DND-41 (cell line): ENCODE data around the gene OR11G2.

Experiments used
- EZH2 ChIP-seq: IDR thresholded peaks from 3 replicates; pipeline ENCODE4 v1.6.1; 2012; ENCODE audit warnings: borderline replicate concordance, low read depth, mild to moderate bottlenecking, moderate library complexity, low read length, inconsistent platforms; ENCODE audit not compliant: severe bottlenecking
- TF ChIP-seq, protein P1 (sequence below): IDR thresholded peaks from 2 replicates; pipeline ENCODE4 v1.5.1; 2012; ENCODE audit warnings: borderline replicate concordance, low read length, moderate library complexity, mild to moderate bottlenecking; ENCODE audit not compliant: poor library complexity, severe bottlenecking; ENCODE audit errors: extremely low read depth

DNA sequence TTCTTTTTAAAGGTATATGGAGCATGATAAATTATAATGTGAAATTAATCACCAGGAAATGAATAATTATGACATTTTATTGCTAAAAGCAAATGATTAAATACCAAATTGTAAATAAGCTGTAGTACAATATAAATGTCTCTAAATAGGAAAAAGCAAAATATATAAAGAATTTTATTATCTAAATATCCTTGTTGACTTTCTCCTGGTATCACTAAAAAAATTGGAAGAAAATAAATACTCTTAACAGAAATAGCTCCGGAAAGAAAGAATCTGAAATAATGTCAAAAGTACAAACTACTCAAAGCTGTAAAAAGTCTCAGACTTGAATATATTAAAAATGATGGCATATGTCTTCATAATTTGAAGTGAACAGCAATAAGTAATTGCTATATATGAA lies 38.0 kb downstream of the OR11G2 start, which contains the start of gene OR11H7:
- TF ChIP-seq, protein P1, sequence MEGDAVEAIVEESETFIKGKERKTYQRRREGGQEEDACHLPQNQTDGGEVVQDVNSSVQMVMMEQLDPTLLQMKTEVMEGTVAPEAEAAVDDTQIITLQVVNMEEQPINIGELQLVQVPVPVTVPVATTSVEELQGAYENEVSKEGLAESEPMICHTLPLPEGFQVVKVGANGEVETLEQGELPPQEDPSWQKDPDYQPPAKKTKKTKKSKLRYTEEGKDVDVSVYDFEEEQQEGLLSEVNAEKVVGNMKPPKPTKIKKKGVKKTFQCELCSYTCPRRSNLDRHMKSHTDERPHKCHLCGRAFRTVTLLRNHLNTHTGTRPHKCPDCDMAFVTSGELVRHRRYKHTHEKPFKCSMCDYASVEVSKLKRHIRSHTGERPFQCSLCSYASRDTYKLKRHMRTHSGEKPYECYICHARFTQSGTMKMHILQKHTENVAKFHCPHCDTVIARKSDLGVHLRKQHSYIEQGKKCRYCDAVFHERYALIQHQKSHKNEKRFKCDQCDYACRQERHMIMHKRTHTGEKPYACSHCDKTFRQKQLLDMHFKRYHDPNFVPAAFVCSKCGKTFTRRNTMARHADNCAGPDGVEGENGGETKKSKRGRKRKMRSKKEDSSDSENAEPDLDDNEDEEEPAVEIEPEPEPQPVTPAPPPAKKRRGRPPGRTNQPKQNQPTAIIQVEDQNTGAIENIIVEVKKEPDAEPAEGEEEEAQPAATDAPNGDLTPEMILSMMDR: no peak
- TF ChIP-seq EZH2: no peak
